Measurements from ENCODE around the gene ARHGEF16.

ARHGEF16 gene

GRCh38 chr1:3483801-3484444, 29.5 kb downstream of the ARHGEF16 start:
- peak; percentile 28 to 35 for DNase-seq

GRCh38 chr1:3485016-3485415, 30.6 kb downstream of the ARHGEF16 start:
- DNase-seq = no peak

GRCh38 chr1:3488432-3488831, 34.0 kb downstream of the ARHGEF16 start:
- DNase-seq = no peak

- no peak for DNase-seq
Measured at GRCh38 chr1:3490046-3490745, 35.7 kb downstream of the ARHGEF16 start.

GRCh38 chr1:3491291-3492246, 37.1 kb downstream of the ARHGEF16 start:
- peak; percentile 82 for DNase-seq

GRCh38 chr1:3492545-3493246, 38.2 kb downstream of the ARHGEF16 start:
- DNase-seq = no peak

GRCh38 chr1:3494321-3495308, 40.1 kb downstream of the ARHGEF16 start:
- DNase-seq = no peak

- no peak for DNase-seq
Measured at GRCh38 chr1:3495776-3496745, 41.6 kb downstream of the ARHGEF16 start.

- DNase-seq = no peak
Measured at GRCh38 chr1:3496916-3497315, 42.5 kb downstream of the ARHGEF16 start.

GRCh38 chr1:3497521-3497920, 43.1 kb downstream of the ARHGEF16 start:
- no peak for DNase-seq

GRCh38 chr1:3498246-3498930, 43.9 kb downstream of the ARHGEF16 start:
- no peak for DNase-seq

- no peak for DNase-seq
Measured at GRCh38 chr1:3498986-3499385, 44.5 kb downstream of the ARHGEF16 start.

- DNase-seq = no peak
Measured at GRCh38 chr1:3499611-3500010, 45.1 kb downstream of the ARHGEF16 start.

- no peak for DNase-seq
Measured at GRCh38 chr1:3500265-3500835, 45.9 kb downstream of the ARHGEF16 start.

GRCh38 chr1:3501437-3501836, 47.0 kb downstream of the ARHGEF16 start:
- no peak for DNase-seq

GRCh38 chr1:3501856-3502640, 47.6 kb downstream of the ARHGEF16 start:
- DNase-seq = no peak

- no peak for DNase-seq
Measured at GRCh38 chr1:3502641-3503524, 48.4 kb downstream of the ARHGEF16 start.

GRCh38 chr1:3503525-3503886, 49.0 kb downstream of the ARHGEF16 start:
- no peak for DNase-seq

All from CD4-positive, alpha-beta T cell treated with Interleukin-4 for 1 hour (primary cell).